Suprapubic skin (tissue), 4 donors: Measurements from ENCODE around the gene NRK.

Experiments
- CTCF ChIP-seq, 2 donors: fragments of 200-600 bp in 1 of 2; fragments of 450-650 bp in 1 of 2; sonication (generic) in 1 of 2; IDR thresholded peaks; one replicate each; pipeline ENCODE4 v1.5.1; 2016 to 2019; ENCODE audit warnings: antibody characterized with exemption in 2 of 2, mild to moderate bottlenecking in 1 of 2, moderate library complexity in 1 of 2
- EP300 ChIP-seq: sonication (generic); formaldehyde crosslinking; IDR thresholded peaks from one replicate; pipeline ENCODE4 v1.6.1; 2017; ENCODE audit warnings: antibody characterized with exemption
- POLR2A ChIP-seq, 2 donors: fragments of 450-650 bp; IDR thresholded peaks; one replicate each; pipeline ENCODE4 v1.6.1; 2017; ENCODE audit warnings: antibody characterized with exemption in 2 of 2, mild to moderate bottlenecking in 2 of 2, moderate library complexity in 2 of 2
- POLR2AphosphoS5 ChIP-seq, 3 donors: sonication (generic); formaldehyde crosslinking; IDR thresholded peaks; one replicate each; pipeline ENCODE4 v1.6.1; 2017; ENCODE audit warnings: antibody characterized with exemption in 3 of 3

GRCh38 chrX:105822138-105823091 is at the start of gene NRK:
- TF ChIP-seq CTCF (IDR thresholded peaks at IDR 0.05) (no peak), POLR2A (IDR thresholded peaks at IDR 0.05) (no peak), EP300 (no peak), POLR2AphosphoS5 (IDR thresholded peaks at IDR 0.05) (no peak)
